Uterus (tissue), 4 donors: ENCODE data around the gene LPP. TPM values are rescaled to one million over a fixed set of nuclear protein-coding genes. Genes with fewer than 3 reads are reported as not detected.

Experiments used
- DNase-seq, 2 donors: peaks; one replicate each; pipeline ENCODE4 v3.0.0-alpha.2; 2019 to 2020
- H3K27ac ChIP-seq, 2 donors: fragments of 200-600 bp; sonication (generic); 1 replicate in 1 of 2; 2 replicates in 1 of 2; pipeline ENCODE4 v1.5.1; 2016 to 2018
- H3K27me3 ChIP-seq, 2 donors: fragments of 200-600 bp; sonication (generic); one replicate each; pipeline ENCODE4 v1.5.1; 2018 to 2019; ENCODE audit warnings: control low read depth in 1 of 2
- H3K36me3 ChIP-seq, 2 donors: fragments of 200-600 bp; sonication (generic); one replicate each; pipeline ENCODE4 v1.5.1; 2019; ENCODE audit warnings: control low read depth in 1 of 2
- H3K4me1 ChIP-seq, 2 donors: fragments of 200-600 bp; sonication (generic); one replicate each; pipeline ENCODE4 v1.5.1; 2018 to 2019; ENCODE audit warnings: control low read depth in 1 of 2
- H3K4me3 ChIP-seq, 2 donors: fragments of 200-600 bp; sonication (generic); 1 replicate in 1 of 2; 2 replicates in 1 of 2; pipeline ENCODE4 v1.5.1; 2018 to 2019; ENCODE audit warnings: mild to moderate bottlenecking in 1 of 2
- H3K9me3 ChIP-seq, 2 donors: fragments of 200-600 bp; sonication (generic); one replicate each; pipeline ENCODE4 v1.5.1; 2019; ENCODE audit warnings: control low read depth in 1 of 2
- CTCF ChIP-seq, 4 experiments: fragments of 200-600 bp in 2 of 4; fragments of 450-650 bp in 2 of 4; sonication (generic) in 2 of 4; IDR thresholded peaks; one replicate each; pipeline ENCODE4 v1.5.1; 2016 to 2019; ENCODE audit warnings: antibody characterized with exemption in 4 of 4, mild to moderate bottlenecking in 2 of 4, moderate library complexity in 1 of 4
- POLR2A ChIP-seq, 2 donors: fragments of 450-650 bp; IDR thresholded peaks; one replicate each; pipeline ENCODE4 v1.6.1; 2016; ENCODE audit warnings: antibody characterized with exemption in 2 of 2, mild to moderate bottlenecking in 1 of 2, moderate library complexity in 1 of 2
- intact Hi-C: fragments of 100-400 bp; cut with DNase I; formaldehyde crosslinking; loops from one replicate; pipeline ENCODE4 v1.15.1; 2023; ENCODE audit warnings: low total_unique reads
- total RNA-seq, 4 donors: library from RNA; depleted of rRNA in 3 of 4; stranded (reverse); fragments of >200 nt in 3 of 4; gene quantifications; one replicate each; pipeline versions ENCODE4 v1.1.0 to v1.2.4, GENCODE V29; 2014 to 2023
- donor health status: DM: yes; HTN: yes; CAD: no.

LPP gene
- total RNA-seq, 4 donors from 2014 or later, result 180 to 1,374 (median 712) TPM

- Histone ChIP-seq H3K36me3 (no peaks in the 10 kb centered on the region), H3K4me1 (peaks cover 0 to 5% of the 10 kb centered on the region in 2 donors), H3K9me3 (no peaks in the 10 kb centered on the region), H3K4me3 (no peak overlapping the region), H3K27ac (peak overlapping the region in 1 of 2 donors; percentile 24), H3K27me3 (no peaks in the 10 kb centered on the region)
- no peak for DNase-seq
- no peak for TF ChIP-seq CTCF (IDR thresholded peaks at IDR 0.05)
- TF ChIP-seq POLR2A (IDR thresholded peaks at IDR 0.05), result no peak
- intact Hi-C loops, result no loop called here
These were observed 319.1 kb downstream of the LPP start for GRCh38 chr3:188473045-188473444.

GRCh38 chr3:188473591-188474288, 319.8 kb downstream of the LPP start:
- H3K4me1 ChIP-seq, result no peaks in the 10 kb centered on the region
- no peak overlapping the region for H3K4me3 ChIP-seq
- H3K27ac ChIP-seq, result no peak overlapping the region

GRCh38 chr3:188476935-188477334, 323.0 kb downstream of the LPP start:
- no peaks in the 10 kb centered on the region for H3K9me3 ChIP-seq
- H3K4me1 ChIP-seq, result no peaks in the 10 kb centered on the region
- H3K27me3 ChIP-seq, result no peaks in the 10 kb centered on the region
- no peak for DNase-seq
- TF ChIP-seq CTCF (IDR thresholded peaks at IDR 0.05), result no peak
- no peak for TF ChIP-seq POLR2A (IDR thresholded peaks at IDR 0.05)
- peak overlapping the region; percentile 6 to 15 for H3K27ac ChIP-seq
- intact Hi-C loops, result no loop called here
- no peaks in the 10 kb centered on the region for H3K36me3 ChIP-seq
- no peak overlapping the region for H3K4me3 ChIP-seq

More at GRCh38 chr3:188473591-188474288, 319.8 kb downstream of the LPP start:
- no peaks in the 10 kb centered on the region for H3K36me3 ChIP-seq
- H3K9me3 ChIP-seq, result no peaks in the 10 kb centered on the region
- H3K27me3 ChIP-seq, result no peaks in the 10 kb centered on the region
- no peak for TF ChIP-seq CTCF (IDR thresholded peaks at IDR 0.05)
- TF ChIP-seq POLR2A (IDR thresholded peaks at IDR 0.05), result no peak
- DNase-seq, result no peak
- intact Hi-C loops, result no loop called here

GRCh38 chr3:188480011-188480410, 326.1 kb downstream of the LPP start:
- no peak for TF ChIP-seq CTCF (IDR thresholded peaks at IDR 0.05)
- TF ChIP-seq POLR2A (IDR thresholded peaks at IDR 0.05), result no peak
- no peak for DNase-seq
- Histone ChIP-seq H3K4me1 (no peaks in the 10 kb centered on the region), H3K4me3 (no peak overlapping the region), H3K27ac (no peak overlapping the region), H3K36me3 (no peaks in the 10 kb centered on the region), H3K9me3 (no peaks in the 10 kb centered on the region), H3K27me3 (no peaks in the 10 kb centered on the region)
- intact Hi-C loops, result no loop called here

- H3K4me3 ChIP-seq, result no peak overlapping the region
- TF ChIP-seq POLR2A (IDR thresholded peaks at IDR 0.05) (no peak), CTCF (IDR thresholded peaks at IDR 0.05) (no peak)
- no peaks in the 10 kb centered on the region for H3K4me1 ChIP-seq
- no peaks in the 10 kb centered on the region for H3K9me3 ChIP-seq
- no peaks in the 10 kb centered on the region for H3K27me3 ChIP-seq
- H3K27ac ChIP-seq, result no peak overlapping the region
- intact Hi-C loops, result no loop called here
- DNase-seq, result no peak
- H3K36me3 ChIP-seq, result no peaks in the 10 kb centered on the region
These were observed 329.0 kb downstream of the LPP start for GRCh38 chr3:188482929-188483328.
